ENCODE results near the gene TBXA2R.

The TBXA2R gene

DNA sequence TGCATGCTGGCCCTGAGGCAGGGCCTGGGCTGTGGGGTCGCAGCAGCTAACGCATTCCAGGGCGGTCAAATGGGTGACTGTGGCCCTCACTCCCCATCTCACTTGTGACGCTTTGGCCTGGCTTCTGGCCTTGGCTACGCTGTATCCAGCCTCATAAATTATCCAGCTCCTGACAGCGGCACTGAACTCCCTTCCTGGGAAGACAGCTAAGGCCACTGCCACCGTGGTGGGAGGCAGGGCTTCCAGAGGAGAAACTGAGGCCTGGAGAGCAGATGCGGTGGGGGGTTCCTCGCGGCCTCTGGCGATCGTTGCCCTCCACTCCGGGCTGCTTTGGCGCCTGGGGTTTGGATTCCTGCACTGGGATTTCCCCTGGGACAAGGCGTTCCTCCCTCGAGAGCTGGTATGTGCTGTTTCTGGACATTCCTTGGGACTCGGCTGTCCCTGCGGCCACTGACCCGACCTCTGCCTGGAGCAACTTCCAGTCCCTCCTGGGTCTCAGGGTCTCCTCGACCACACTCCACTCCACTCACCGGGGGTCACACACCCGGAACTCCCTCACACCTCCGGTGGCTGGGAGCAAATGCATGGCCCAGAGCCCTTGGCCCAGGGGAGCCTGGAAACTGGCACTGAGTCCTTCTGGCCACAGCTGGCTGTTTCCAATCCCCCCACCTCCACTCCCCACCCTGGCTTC, 3.4 kb downstream of the TBXA2R start:
- peaks cover 13% of the 10 kb centered on the region for H3K4me1 ChIP-seq (ENCODE audit: insufficient read depth, insufficient read length)
- no peaks in the 10 kb centered on the region for H3K9me3 ChIP-seq (ENCODE audit: insufficient read depth, low read length)
- DNase-seq (ENCODE audit: low read depth, low spot score) = no peak
- peak overlapping the region; percentile 36 for H3K9ac ChIP-seq (ENCODE audit: insufficient read length, low read depth)
- H3K36me3 ChIP-seq (ENCODE audit: insufficient read depth, insufficient read length, low read length) = peaks cover 5% of the 10 kb centered on the region
- TF ChIP-seq ZNF274 (IDR thresholded peaks at IDR 0.05; ENCODE audit: low read depth, low read length) (no peak), YY1 (IDR thresholded peaks at IDR 0.05; ENCODE audit: insufficient read depth, insufficient read length) (no peak), SUZ12 (IDR thresholded peaks at IDR 0.05; ENCODE audit: extremely low read depth, insufficient read depth, insufficient read length) (no peak)
- no peak overlapping the region for H3K4me3 ChIP-seq (ENCODE audit: insufficient read length, low read depth)
- peaks cover 18% of the 10 kb centered on the region for H3K27me3 ChIP-seq (ENCODE audit: insufficient read depth, insufficient read length)

DNA sequence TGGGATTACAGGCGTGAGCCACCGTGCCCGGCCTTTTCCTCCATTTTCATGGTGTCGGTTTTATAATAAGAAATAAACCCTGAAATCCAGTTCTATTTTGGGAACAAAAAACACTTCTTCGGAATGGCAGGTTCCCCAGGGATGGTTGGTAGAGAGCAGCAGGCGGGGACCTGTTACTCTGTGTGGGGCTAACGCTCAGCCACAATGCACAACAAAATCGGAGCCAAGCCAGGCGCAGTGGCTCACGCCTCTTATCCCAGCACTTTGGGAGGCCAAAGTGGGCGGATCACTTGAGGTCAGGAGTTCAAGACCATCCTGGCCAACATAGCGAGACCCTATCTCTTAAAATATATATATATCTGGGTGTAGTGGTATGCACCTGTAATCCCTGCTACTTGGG, 5.7 kb downstream of the TBXA2R start:
- no peak overlapping the region for H3K9ac ChIP-seq (ENCODE audit: insufficient read length, low read depth)
- H3K36me3 ChIP-seq (ENCODE audit: insufficient read depth, insufficient read length, low read length) = peaks cover 5% of the 10 kb centered on the region
- H3K9me3 ChIP-seq (ENCODE audit: insufficient read depth, low read length) = no peaks in the 10 kb centered on the region
- TF ChIP-seq YY1 (IDR thresholded peaks at IDR 0.05; ENCODE audit: insufficient read depth, insufficient read length) (no peak), SUZ12 (IDR thresholded peaks at IDR 0.05; ENCODE audit: extremely low read depth, insufficient read depth, insufficient read length) (no peak), ZNF274 (IDR thresholded peaks at IDR 0.05; ENCODE audit: low read depth, low read length) (no peak)
- H3K4me3 ChIP-seq (ENCODE audit: insufficient read length, low read depth) = no peak overlapping the region
- peaks cover 15% of the 10 kb centered on the region for H3K27me3 ChIP-seq (ENCODE audit: insufficient read depth, insufficient read length)
- no peak for DNase-seq (ENCODE audit: low read depth, low spot score)
- peaks cover 9% of the 10 kb centered on the region for H3K4me1 ChIP-seq (ENCODE audit: insufficient read depth, insufficient read length)

DNA sequence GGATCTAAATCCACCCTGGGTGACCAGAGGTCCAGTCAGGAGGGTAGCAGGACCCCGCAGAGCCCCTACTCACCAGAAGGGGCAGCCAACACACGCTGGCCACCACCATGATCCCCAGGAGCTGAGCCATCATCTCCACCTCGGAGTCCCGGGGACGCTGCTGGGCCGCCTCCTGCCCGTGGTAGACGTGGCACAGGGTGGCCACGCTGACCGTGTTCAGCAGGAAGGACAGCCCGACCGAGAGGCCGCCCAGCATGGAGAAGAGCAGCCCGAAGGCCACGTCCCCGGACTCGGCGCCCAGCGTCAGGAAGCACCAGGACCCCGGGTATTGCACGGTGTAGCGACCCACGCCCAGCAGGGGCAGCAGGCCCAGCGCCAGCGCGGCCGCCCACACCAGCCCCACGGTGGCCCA, 6.9 kb downstream of the TBXA2R start:
- DNase-seq (ENCODE audit: low read depth, low spot score) = no peak
- H3K27me3 ChIP-seq (ENCODE audit: insufficient read depth, insufficient read length) = peaks cover 2% of the 10 kb centered on the region
- H3K9ac ChIP-seq (ENCODE audit: insufficient read length, low read depth) = no peak overlapping the region
- TF ChIP-seq SUZ12 (IDR thresholded peaks at IDR 0.05; ENCODE audit: extremely low read depth, insufficient read depth, insufficient read length) = no peak
- TF ChIP-seq YY1 (IDR thresholded peaks at IDR 0.05; ENCODE audit: insufficient read depth, insufficient read length) = no peak
- TF ChIP-seq ZNF274 (IDR thresholded peaks at IDR 0.05; ENCODE audit: low read depth, low read length) = no peak
- H3K4me1 ChIP-seq (ENCODE audit: insufficient read depth, insufficient read length) = peaks cover 9% of the 10 kb centered on the region
- peaks cover 5% of the 10 kb centered on the region for H3K36me3 ChIP-seq (ENCODE audit: insufficient read depth, insufficient read length, low read length)
- H3K4me3 ChIP-seq (ENCODE audit: insufficient read length, low read depth) = no peak overlapping the region
- H3K9me3 ChIP-seq (ENCODE audit: insufficient read depth, low read length) = no peaks in the 10 kb centered on the region

DNA sequence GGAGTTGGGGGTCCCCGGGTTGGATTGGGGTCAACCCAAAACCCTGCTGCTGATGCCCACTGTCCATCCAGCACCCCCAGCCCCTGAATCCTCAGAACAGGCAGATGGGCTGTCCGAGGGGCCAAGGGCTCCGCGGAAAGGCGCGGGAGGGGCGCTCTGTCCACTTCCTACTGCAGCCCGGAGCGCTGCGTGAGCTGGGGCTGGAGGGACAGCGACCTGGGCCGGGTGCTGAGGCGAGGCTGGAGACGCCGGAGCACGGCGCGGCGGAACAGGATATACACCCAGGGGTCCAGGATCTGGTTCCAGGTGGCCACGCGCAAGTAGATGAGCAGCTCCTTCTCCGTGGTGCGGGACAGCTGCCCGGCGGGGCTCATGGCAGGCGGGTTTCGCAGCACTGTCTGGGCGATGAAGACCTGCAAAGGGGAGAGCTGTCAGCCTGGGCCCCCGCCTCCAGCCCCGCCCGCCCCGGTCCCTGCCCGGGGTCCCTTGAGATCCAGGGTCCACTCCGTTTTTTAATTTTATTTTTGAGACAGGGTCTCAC, 11.1 kb downstream of the TBXA2R start:
- H3K27me3 ChIP-seq (ENCODE audit: insufficient read depth, insufficient read length) = peaks cover 3% of the 10 kb centered on the region
- TF ChIP-seq SUZ12 (IDR thresholded peaks at IDR 0.05; ENCODE audit: extremely low read depth, insufficient read depth, insufficient read length) (no peak), ZNF274 (IDR thresholded peaks at IDR 0.05; ENCODE audit: low read depth, low read length) (no peak), YY1 (IDR thresholded peaks at IDR 0.05; ENCODE audit: insufficient read depth, insufficient read length) (no peak)

DNA sequence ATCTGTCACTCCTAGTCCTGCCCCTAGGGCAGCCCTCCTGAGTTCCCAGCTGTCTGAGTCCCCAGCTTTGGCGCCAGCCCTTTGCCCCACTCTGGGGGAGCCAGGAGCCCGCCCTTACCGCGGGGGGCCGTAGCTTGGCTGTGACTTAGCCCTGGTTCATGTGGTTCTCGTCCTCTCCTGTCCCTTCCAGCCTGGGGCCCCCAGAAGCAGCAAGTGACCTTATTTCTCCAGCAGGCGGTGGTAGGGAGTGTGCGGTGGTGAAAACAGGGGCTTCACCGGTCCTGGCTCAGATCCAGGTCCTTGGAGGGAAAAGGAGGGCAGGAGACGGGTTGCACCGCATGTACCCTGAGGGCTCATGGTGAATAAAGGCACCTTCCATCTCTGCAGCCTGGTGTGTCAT, 13.5 kb downstream of the TBXA2R start:
- DNase-seq (ENCODE audit: low read depth, low spot score) = no peak
- peaks cover 3% of the 10 kb centered on the region for H3K27me3 ChIP-seq (ENCODE audit: insufficient read depth, insufficient read length)
- TF ChIP-seq YY1 (IDR thresholded peaks at IDR 0.05; ENCODE audit: insufficient read depth, insufficient read length) = no peak
- no peak for TF ChIP-seq SUZ12 (IDR thresholded peaks at IDR 0.05; ENCODE audit: extremely low read depth, insufficient read depth, insufficient read length)
- TF ChIP-seq ZNF274 (IDR thresholded peaks at IDR 0.05; ENCODE audit: low read depth, low read length) = no peak
- H3K4me3 ChIP-seq (ENCODE audit: insufficient read length, low read depth) = no peak overlapping the region
- H3K4me1 ChIP-seq (ENCODE audit: insufficient read depth, insufficient read length) = no peaks in the 10 kb centered on the region
- no peaks in the 10 kb centered on the region for H3K36me3 ChIP-seq (ENCODE audit: insufficient read depth, insufficient read length, low read length)
- H3K9me3 ChIP-seq (ENCODE audit: insufficient read depth, low read length) = no peaks in the 10 kb centered on the region; the same call in 1 of the 2 replicates
- H3K9ac ChIP-seq (ENCODE audit: insufficient read length, low read depth) = peak overlapping the region; percentile 42

More for the DNA sequence above, 11.1 kb downstream of the TBXA2R start:
- Histone ChIP-seq H3K4me3 (ENCODE audit: insufficient read length, low read depth) (no peak overlapping the region), H3K4me1 (ENCODE audit: insufficient read depth, insufficient read length) (peaks cover 2% of the 10 kb centered on the region), H3K36me3 (ENCODE audit: insufficient read depth, insufficient read length, low read length) (peaks cover 5% of the 10 kb centered on the region), H3K9me3 (ENCODE audit: insufficient read depth, low read length) (no peaks in the 10 kb centered on the region), H3K9ac (ENCODE audit: insufficient read length, low read depth) (peak overlapping the region; percentile 50)
- DNase-seq (ENCODE audit: low read depth, low spot score) = no peak

DNA sequence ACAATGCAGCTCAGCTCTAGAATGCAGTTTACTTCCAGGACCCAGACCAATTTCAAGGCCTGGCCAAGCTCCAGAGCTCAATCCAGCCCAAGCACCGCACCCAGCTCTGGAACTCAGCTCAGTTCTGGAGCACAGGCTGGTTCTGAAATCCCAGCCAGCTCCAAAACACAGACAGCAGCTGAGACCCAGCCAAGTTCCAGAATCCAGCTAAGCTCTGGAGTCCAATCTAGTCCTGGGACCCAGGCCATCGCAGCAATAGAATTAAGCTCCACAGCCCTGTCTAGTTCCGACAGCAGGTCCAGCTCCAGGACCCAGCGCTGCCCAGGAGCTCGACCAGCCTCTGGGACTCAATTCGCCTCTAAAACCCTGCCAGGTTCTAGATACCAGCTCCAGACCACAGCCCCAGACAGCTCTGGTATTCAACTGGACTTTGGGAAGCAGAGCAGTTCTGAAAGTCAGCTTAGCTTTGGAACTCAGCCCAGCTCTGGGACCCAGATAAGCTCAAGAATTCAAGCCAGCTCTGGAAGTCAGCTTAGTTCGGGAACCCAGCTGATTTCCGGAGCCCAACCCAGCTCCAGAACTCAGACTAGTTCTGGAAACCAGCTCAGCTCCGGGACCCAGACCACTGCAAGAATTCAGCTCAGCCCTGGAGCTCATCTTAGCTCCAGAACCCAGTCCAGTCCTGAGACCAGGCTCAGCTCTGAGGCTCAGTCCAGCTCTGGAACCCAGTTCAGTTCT, 14.6 kb downstream of the TBXA2R start:
- Histone ChIP-seq H3K4me3 (ENCODE audit: insufficient read length, low read depth) (no peak overlapping the region), H3K9me3 (ENCODE audit: insufficient read depth, low read length) (no peaks in the 10 kb centered on the region; the same call in 1 of the 2 replicates), H3K4me1 (ENCODE audit: insufficient read depth, insufficient read length) (no peaks in the 10 kb centered on the region), H3K9ac (ENCODE audit: insufficient read length, low read depth) (no peak overlapping the region), H3K36me3 (ENCODE audit: insufficient read depth, insufficient read length, low read length) (no peaks in the 10 kb centered on the region), H3K27me3 (ENCODE audit: insufficient read depth, insufficient read length) (peaks cover 3% of the 10 kb centered on the region)
- no peak for TF ChIP-seq ZNF274 (IDR thresholded peaks at IDR 0.05; ENCODE audit: low read depth, low read length)
- DNase-seq (ENCODE audit: low read depth, low spot score) = no peak

DNA sequence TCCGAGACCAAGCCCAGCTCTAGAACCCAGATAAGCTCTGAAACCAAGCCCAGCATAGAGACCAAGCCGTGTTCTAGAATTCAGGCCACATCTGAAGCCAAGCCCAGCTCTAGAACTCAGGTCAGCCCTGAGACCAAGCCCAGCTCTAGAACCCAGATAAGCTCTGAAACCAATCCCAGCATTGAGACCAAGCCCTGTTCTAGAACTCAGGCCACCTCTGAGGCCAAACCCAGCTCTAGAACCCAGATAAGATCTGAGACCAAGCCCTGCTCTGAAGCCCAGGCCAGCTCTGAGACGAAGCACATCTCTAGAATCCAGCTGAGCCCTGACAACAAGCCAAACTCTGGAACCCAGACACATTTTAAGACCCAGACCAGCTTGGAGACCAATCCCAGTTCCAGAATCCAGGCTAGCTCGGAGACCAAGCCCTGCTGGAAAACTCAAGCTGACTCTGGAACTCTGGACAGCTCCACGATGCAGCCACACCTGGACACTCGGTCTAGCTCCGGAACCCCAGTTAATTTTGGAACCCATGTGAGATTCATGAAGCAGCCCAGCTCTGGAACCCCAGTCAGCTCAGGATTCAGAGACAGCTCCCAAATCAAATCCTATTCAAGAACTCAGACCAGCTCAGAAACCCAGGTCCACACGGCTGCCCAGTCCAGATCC, 15.6 kb downstream of the TBXA2R start:
- H3K27me3 ChIP-seq (ENCODE audit: insufficient read depth, insufficient read length) = peaks cover 4% of the 10 kb centered on the region
- H3K4me3 ChIP-seq (ENCODE audit: insufficient read length, low read depth) = no peak overlapping the region
- no peaks in the 10 kb centered on the region for H3K36me3 ChIP-seq (ENCODE audit: insufficient read depth, insufficient read length, low read length)
- no peak for TF ChIP-seq SUZ12 (IDR thresholded peaks at IDR 0.05; ENCODE audit: extremely low read depth, insufficient read depth, insufficient read length)
- TF ChIP-seq ZNF274 (IDR thresholded peaks at IDR 0.05; ENCODE audit: low read depth, low read length) = no peak
- TF ChIP-seq YY1 (IDR thresholded peaks at IDR 0.05; ENCODE audit: insufficient read depth, insufficient read length) = no peak
- DNase-seq (ENCODE audit: low read depth, low spot score) = no peak
- H3K9ac ChIP-seq (ENCODE audit: insufficient read length, low read depth) = no peak overlapping the region
- no peaks in the 10 kb centered on the region for H3K4me1 ChIP-seq (ENCODE audit: insufficient read depth, insufficient read length)
- H3K9me3 ChIP-seq (ENCODE audit: insufficient read depth, low read length) = no peaks in the 10 kb centered on the region; the same call in 1 of the 2 replicates

Data from NT2/D1 (cell line).